DND-41 (cell line): ENCODE data around the gene PLA2G15.

Source experiments
- ATAC-seq: fragments of 200-7000 bp; cut with Tn5 transposase; 3 replicates; pipeline ENCODE4 v1.9.1; 2021; ENCODE audit warnings: low read depth; ENCODE audit not compliant: insufficient read depth
- DNase-seq: peaks from one replicate; pipeline ENCODE4 v3.0.0-alpha.2; 2020
- H2AFZ ChIP-seq: 2 replicates; pipeline ENCODE4 v1.6.0; 2012; ENCODE audit warnings: low read depth, low read length
- H3K27ac ChIP-seq: 2 replicates; pipeline ENCODE4 v1.5.1; 2012; ENCODE audit warnings: low read length, inconsistent platforms
- H3K27me3 ChIP-seq: fragments of 200-600 bp; sonication (generic); 2 replicates; pipeline ENCODE4 v1.6.0; 2012; ENCODE audit warnings: low read length, mild to moderate bottlenecking, inconsistent platforms; ENCODE audit not compliant: insufficient read depth, poor library complexity
- H3K36me3 ChIP-seq: 2 replicates; pipeline ENCODE4 v1.5.1; 2012; ENCODE audit warnings: low read length, inconsistent platforms; ENCODE audit not compliant: insufficient read depth
- H3K4me1 ChIP-seq: 2 replicates; pipeline ENCODE4 v1.5.1; 2012; ENCODE audit warnings: mild to moderate bottlenecking, low read length; ENCODE audit not compliant: insufficient read depth
- H3K4me2 ChIP-seq: 2 replicates; pipeline ENCODE4 v1.6.0; 2012; ENCODE audit warnings: mild to moderate bottlenecking, moderate library complexity, low read length, inconsistent platforms; ENCODE audit not compliant: insufficient read depth
- H3K4me3 ChIP-seq, 2 experiments: fragments of 200-600 bp in 1 of 2; shearing (Covaris generic) in 1 of 2; 2 replicates each; pipeline ENCODE4 v1.5.1; 2012 to 2016; ENCODE audit warnings: inconsistent platforms in 2 of 2, low read length in 2 of 2, mild to moderate bottlenecking in 2 of 2, low read depth in 1 of 2, moderate library complexity in 1 of 2
- H3K79me2 ChIP-seq: 2 replicates; pipeline ENCODE4 v1.6.0; 2012; ENCODE audit warnings: low read length, inconsistent platforms; ENCODE audit not compliant: insufficient read depth
- H3K9ac ChIP-seq: 2 replicates; pipeline ENCODE4 v1.6.0; 2012; ENCODE audit warnings: low read depth, mild to moderate bottlenecking, inconsistent platforms, low read length, moderate library complexity
- H3K9me3 ChIP-seq: 2 replicates; pipeline ENCODE4 v1.5.1; 2012; ENCODE audit warnings: low read length, moderate library complexity, mild to moderate bottlenecking, inconsistent platforms; ENCODE audit not compliant: insufficient read depth, severe bottlenecking
- H4K20me1 ChIP-seq: 2 replicates; pipeline ENCODE4 v1.6.0; 2012; ENCODE audit warnings: low read length; ENCODE audit not compliant: insufficient read depth
- CTCF ChIP-seq: IDR thresholded peaks from 2 replicates; pipeline ENCODE4 v1.5.1; 2012; ENCODE audit warnings: borderline replicate concordance, low read length, moderate library complexity, mild to moderate bottlenecking; ENCODE audit not compliant: poor library complexity, severe bottlenecking; ENCODE audit errors: extremely low read depth
- EZH2 ChIP-seq: IDR thresholded peaks from 3 replicates; pipeline ENCODE4 v1.6.1; 2012; ENCODE audit warnings: borderline replicate concordance, low read depth, mild to moderate bottlenecking, moderate library complexity, low read length, inconsistent platforms; ENCODE audit not compliant: severe bottlenecking

Gene PLA2G15

GRCh38 chr16:68283801-68284598 is 38.8 kb downstream of the PLA2G15 start:
- peaks cover 29% of the 10 kb centered on the region for H4K20me1 ChIP-seq
- H3K27me3 ChIP-seq, result no peaks in the 10 kb centered on the region
- no peak overlapping the region for H3K4me2 ChIP-seq
- peaks cover 83% of the 10 kb centered on the region for H3K36me3 ChIP-seq
- no peak overlapping the region for H3K9ac ChIP-seq
- ATAC-seq, result no peak
- H3K9me3 ChIP-seq, result no peaks in the 10 kb centered on the region
- H3K4me3 ChIP-seq, result no peak overlapping the region
- H3K79me2 ChIP-seq, result peaks cover 95% of the 10 kb centered on the region
- H3K27ac ChIP-seq, result peak overlapping the region; percentile 42; the same call in 1 of the 2 replicates
- no peak for DNase-seq
- H2AFZ ChIP-seq, result no peak overlapping the region
- no peak for TF ChIP-seq EZH2
- TF ChIP-seq CTCF, result no peak
- peaks cover 46% of the 10 kb centered on the region for H3K4me1 ChIP-seq

GRCh38 chr16:68284847-68285246 is 39.7 kb downstream of the PLA2G15 start:
- DNase-seq (no peak), ATAC-seq (no peak)
- Histone ChIP-seq H3K4me3 (no peak overlapping the region), H3K79me2 (peaks cover 93% of the 10 kb centered on the region), H3K27ac (peak overlapping the region; percentile 74), H3K36me3 (peaks cover 82% of the 10 kb centered on the region), H4K20me1 (peaks cover 26% of the 10 kb centered on the region), H3K9me3 (no peaks in the 10 kb centered on the region), H3K4me1 (peaks cover 46% of the 10 kb centered on the region), H3K27me3 (no peaks in the 10 kb centered on the region), H3K4me2 (no peak overlapping the region), H3K9ac (no peak overlapping the region), H2AFZ (no peak overlapping the region)
- TF ChIP-seq CTCF (no peak), EZH2 (no peak)

- H3K9me3 ChIP-seq, result no peaks in the 10 kb centered on the region
- H3K79me2 ChIP-seq, result peaks cover 92% of the 10 kb centered on the region
- ATAC-seq (no peak), DNase-seq (no peak)
- H3K4me2 ChIP-seq, result peak overlapping the region; percentile 50; the same call in 1 of the 2 replicates
- H3K9ac ChIP-seq, result peak overlapping the region; percentile 33
- peak overlapping the region; percentile 74 for H3K27ac ChIP-seq
- H3K4me3 ChIP-seq, result peak overlapping the region in 1 of 2 experiments; percentile 27; a peak in 1 of 4 replicates
- peaks cover 25% of the 10 kb centered on the region for H4K20me1 ChIP-seq
- peaks cover 86% of the 10 kb centered on the region for H3K36me3 ChIP-seq
- H2AFZ ChIP-seq, result no peak overlapping the region
- H3K4me1 ChIP-seq, result peaks cover 46% of the 10 kb centered on the region
- H3K27me3 ChIP-seq, result no peaks in the 10 kb centered on the region
- no peak for TF ChIP-seq CTCF
- TF ChIP-seq EZH2, result no peak
Measured at GRCh38 chr16:68285683-68286082, 40.5 kb downstream of the PLA2G15 start.
